HG02623 (cell line): ENCODE measurements around the gene PGA5.
"Not testable (repeated sequence)": the region's sequence is repeated elsewhere in the genome, so short reads cannot be mapped to it uniquely, and the experiment has no call there.

Experiments used
- ATAC-seq: cut with Tn5 transposase; IDR thresholded peaks from one replicate; pipeline ENCODE4 v1.9.1; 2021; ENCODE audit warnings: moderate library complexity; ENCODE audit not compliant: unreplicated experiment

The PGA5 gene

GRCh38 chr11:61222692-61223091 lies 18.3 kb upstream of the PGA5 start:
- ATAC-seq, result not testable (repeated sequence)

DNA sequence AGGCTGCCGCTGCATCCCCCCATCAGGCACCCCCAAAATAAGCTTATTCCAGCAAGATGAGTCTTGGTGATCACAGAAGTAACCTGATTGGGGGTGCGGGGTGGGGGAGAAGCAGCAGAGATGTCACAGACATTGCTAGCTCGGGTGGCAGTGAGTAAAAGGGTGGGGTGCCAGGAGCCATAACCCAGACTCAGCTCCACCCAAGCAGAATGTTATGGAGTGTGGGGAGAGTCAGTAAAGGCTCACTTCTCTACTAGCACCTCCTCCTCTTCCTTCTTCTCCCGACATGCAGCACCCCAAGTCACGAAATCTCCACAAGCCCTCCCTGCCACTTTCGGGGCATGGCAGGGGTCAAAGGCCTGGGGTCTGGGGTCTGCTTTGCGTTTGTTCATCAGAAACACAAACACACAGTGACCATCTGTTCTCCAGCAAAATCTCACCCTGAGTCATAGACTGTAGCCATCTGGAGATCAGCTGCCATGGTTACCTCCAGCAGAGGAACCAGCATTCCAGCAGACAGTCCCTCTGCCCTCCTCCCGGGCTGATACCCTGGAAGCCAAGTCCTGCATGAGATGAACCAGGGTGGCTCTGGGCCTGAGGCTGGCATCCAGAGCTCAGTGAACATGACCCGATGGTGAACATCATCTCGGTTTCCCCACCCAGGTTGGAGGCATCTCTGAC lies 14.4 kb upstream of the PGA5 start:
- not testable (repeated sequence) for ATAC-seq

- not testable (repeated sequence) for ATAC-seq
Observed at GRCh38 chr11:61229458-61229857, 11.5 kb upstream of the PGA5 start.

DNA sequence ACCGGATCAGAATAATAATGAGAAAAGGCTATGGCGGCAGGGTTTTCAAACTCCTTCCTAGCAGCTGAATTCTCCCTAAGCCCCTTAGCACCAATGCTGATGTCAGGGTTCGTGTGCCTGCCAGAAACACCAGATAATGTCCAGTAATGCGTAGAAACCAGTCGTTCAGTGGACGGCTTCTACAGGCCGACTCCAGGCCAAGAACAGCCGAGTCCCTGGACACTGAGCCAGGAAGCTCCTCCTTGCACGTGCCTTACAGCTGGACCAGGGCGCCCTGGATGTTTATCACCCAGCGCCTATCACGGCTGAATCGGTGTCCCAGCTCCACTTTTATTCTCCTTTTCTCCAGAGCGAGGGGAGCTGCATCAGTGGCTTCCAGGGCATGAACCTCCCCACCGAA lies 9.9 kb upstream of the PGA5 start:
- ATAC-seq, result not testable (repeated sequence)

DNA sequence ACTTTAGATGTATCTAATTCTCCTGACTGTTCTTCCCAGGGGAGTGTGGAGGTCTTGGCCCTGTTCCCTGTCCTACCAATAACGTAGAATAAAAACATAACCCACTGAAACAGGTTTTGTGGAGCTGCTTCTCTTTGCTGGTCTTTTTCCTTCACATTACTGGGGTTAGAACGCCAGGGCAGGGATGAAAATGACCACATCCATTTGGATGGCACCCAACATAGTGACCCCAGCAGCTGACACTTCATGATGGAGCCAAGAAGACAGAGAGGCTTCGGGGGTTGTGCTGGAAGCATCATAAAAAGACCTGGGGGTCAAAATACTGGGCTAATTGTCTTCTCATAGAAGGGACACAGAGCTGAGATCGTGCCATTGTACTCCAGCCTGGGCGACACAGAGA lies 9.4 kb upstream of the PGA5 start:
- not testable (repeated sequence) for ATAC-seq

GRCh38 chr11:61232548-61233145 lies 8.3 kb upstream of the PGA5 start:
- ATAC-seq, result not testable (repeated sequence)

GRCh38 chr11:61237130-61237529 lies 3.8 kb upstream of the PGA5 start:
- ATAC-seq, result not testable (repeated sequence)

DNA sequence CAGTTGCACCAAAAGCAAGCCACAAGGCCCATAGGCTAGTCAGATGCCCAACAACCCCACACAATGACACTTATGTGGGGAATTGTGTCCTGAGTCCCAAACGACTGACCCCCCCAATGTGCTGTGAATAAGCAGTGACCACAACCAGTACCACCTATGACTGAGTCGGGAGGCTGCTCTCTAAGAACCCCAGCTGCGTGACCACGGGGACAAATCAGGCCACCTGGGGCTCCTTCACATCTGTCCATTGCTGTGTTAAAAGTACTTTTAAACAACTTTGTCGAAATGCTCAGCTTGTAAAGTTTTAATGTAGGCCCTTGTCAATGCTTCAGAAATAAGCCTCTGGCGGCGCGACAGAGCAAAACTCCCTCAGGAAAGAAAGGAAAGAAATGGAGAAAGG lies 687 bp upstream of the PGA5 start:
- not testable (repeated sequence) for ATAC-seq

DNA sequence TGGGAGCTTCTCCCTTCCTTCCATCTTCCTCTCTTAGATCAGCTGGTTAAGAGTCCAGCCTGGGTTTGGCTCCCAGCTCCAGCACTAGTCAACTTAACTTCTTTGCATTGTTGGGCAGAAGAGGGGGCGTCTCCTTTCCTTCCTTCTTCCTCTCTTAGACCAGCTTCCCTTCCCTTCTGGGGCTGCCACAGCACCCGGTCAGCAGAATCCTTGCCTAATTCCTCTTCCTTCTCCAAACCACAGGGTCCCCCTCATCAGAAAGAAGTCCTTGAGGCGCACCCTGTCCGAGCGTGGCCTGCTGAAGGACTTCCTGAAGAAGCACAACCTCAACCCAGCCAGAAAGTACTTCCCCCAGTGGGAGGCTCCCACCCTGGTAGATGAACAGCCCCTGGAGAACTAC lies 551 bp downstream of the PGA5 start:
- not testable (repeated sequence) for ATAC-seq

GRCh38 chr11:61245284-61245964 lies 4.4 kb downstream of the PGA5 start:
- ATAC-seq, result not testable (repeated sequence)

GRCh38 chr11:61248071-61248470 lies 7.1 kb downstream of the PGA5 start:
- ATAC-seq, result not testable (repeated sequence)

- not testable (repeated sequence) for ATAC-seq
Observed at GRCh38 chr11:61249201-61249600, 8.2 kb downstream of the PGA5 start.

GRCh38 chr11:61250796-61251765 lies 10.1 kb downstream of the PGA5 start:
- not testable (repeated sequence) for ATAC-seq

GRCh38 chr11:61252332-61252731 lies 11.4 kb downstream of the PGA5 start:
- ATAC-seq, result not testable (repeated sequence)

GRCh38 chr11:61254403-61255025 lies 13.5 kb downstream of the PGA5 start:
- ATAC-seq, result no peak

DNA sequence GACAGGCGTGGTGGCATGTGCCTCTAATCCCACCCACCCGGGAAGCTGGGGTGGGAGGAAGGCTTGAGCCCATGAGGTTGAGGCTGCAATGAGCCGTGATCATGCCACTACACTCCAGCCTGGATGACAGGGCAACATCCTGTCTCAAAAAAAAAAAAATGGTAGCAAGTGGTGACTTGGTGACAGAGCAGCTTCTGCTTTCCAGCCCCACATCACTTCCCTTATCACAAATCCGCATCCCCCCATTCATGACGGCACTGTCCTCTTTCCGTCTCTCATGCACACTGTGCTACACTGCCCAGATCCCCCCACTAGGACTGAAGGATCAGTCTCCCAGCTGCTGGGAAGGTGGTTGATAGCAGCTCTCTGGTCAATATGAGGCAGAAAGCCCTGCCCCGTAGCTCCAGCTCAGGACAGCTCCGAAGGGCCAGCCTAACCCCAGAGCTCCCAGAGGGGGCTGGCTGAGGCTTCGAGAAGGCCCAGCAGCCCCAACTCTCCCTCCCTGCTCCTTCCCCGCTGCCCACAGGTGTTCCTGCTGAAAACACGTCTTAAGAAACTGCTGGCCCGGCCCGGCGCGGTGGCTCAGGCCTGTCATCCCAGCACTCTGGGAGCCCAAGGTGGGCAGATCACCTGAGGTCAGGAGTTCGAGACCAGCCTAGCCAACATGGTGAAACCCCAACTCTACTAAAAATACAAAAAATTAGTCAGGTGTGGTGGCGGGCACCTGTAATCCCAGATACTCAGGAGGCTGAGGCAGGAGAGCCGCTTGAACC lies 15.9 kb downstream of the PGA5 start:
- ATAC-seq, result no peak

GRCh38 chr11:61258546-61258945 lies 17.6 kb downstream of the PGA5 start:
- no peak for ATAC-seq

DNA sequence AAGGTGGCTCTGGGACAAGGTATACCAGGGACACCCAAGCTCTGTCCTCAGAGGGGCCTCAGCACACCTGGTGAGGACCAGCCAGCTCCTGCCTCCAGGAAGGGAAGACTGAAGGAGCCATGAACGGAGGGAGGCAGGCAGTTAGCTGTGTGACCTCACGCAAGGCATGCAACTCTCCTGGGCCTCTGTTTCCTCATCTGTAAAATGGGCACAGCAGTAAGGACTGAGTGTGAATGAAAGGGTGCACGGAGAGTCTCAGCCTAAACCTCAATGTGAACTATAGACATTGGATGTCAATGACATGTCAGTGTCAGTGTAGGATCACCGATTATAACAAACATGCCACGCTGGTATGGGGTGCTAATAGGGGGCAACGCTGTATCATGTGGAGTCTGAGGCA lies 18.4 kb downstream of the PGA5 start:
- ATAC-seq, result no peak

DNA sequence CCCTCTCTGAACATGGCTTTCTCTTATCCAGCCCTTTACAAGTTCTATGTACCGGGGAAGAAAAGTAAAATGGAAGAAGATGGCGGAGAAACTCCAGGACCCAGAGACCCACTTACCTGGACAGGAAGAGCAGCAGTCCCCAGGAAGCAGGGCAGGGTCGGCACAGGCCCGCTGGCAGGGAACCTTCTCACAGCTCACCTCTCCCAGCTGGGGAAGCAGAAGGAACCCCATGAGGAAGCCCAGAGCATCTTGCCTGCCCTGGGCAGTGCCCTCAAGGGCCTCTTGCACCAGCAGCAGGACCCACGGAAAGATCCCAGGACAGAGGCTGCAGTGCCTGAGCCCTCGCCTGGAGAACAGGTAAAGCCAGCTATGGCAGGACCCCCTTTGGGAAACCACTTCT lies 23.4 kb downstream of the PGA5 start:
- ATAC-seq, result no peak

DNA sequence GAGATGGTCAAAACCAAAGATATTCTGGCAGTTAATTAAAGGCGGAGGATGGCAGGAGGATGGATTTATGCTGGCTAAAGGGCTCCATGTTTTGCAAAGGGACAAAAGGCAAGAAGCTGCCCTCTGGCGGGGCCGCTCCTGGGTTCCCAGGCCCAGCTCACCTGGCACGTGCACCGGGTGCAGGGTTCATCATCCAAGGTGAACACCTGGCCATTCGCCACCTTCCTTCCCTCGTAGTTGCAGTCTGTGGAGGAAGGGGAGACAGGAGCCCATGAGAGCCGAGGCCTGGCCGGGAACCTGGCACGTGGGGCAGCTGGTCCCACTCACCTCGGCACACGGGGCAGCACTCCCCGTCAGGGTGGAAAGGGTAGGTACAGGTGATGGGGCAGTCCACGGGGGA lies 23.8 kb downstream of the PGA5 start:
- no peak for ATAC-seq
